IPS-20b (cell line): ENCODE results near the gene ELSPBP1.

ENCODE experiments used
- H3K27ac ChIP-seq: one replicate; pipeline ENCODE4 v1.5.1; 2013; ENCODE audit warnings: low read length
- H3K27me3 ChIP-seq: 2 replicates; pipeline ENCODE4 v1.6.1; 2013; ENCODE audit warnings: mild to moderate bottlenecking, low read length, inconsistent platforms; ENCODE audit not compliant: insufficient read depth
- H3K36me3 ChIP-seq: 2 replicates; pipeline ENCODE4 v1.6.1; 2013; ENCODE audit warnings: low read depth, mild to moderate bottlenecking, inconsistent platforms, low read length, moderate library complexity; ENCODE audit not compliant: insufficient read depth
- H3K4me1 ChIP-seq: 2 replicates; pipeline ENCODE4 v1.6.1; 2013; ENCODE audit warnings: mild to moderate bottlenecking, control low read depth, inconsistent platforms, low read length, moderate library complexity; ENCODE audit not compliant: insufficient read depth
- H3K4me3 ChIP-seq: 2 replicates; pipeline ENCODE4 v1.5.1; 2013; ENCODE audit warnings: mild to moderate bottlenecking, low read length, inconsistent platforms
- H3K9ac ChIP-seq: 2 replicates; pipeline ENCODE4 v1.6.1; 2013; ENCODE audit warnings: low read depth, mild to moderate bottlenecking, inconsistent platforms, low read length, moderate library complexity
- H3K9me3 ChIP-seq: 2 replicates; pipeline ENCODE4 v1.6.1; 2013; ENCODE audit warnings: mild to moderate bottlenecking, low read depth, low read length, inconsistent platforms; ENCODE audit not compliant: insufficient read depth

The ELSPBP1 gene

DNA sequence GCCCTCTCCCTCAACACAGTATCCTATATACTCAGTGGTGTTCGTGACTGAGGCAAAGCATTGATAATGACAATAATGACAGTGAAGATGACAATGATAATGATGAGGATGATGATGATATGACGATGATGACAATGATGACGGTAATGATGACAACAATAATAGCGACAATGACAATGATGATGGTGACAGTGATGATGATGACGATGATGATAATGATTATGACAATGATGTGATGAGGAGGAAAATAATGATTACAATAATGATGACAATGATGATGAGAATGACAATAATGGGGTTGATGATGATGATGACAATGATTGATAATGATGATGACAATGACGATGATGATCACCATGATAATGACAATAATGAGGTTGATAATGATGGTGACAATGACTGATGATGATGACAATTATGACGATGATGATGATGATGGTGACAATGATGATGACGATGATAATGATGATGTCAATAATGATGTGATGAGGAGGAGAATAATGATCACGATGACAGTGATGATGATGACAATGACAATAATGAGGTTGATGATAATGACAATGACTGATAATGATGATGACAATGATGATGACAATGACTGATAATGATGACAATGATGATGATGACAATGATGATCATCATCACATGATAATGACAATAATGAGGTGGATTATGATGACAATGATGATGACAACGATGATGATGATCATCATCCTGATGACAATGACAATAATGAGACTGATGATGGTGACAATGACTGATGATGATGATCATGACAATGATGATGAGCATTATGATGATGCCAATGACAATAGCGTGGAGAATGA is 16.7 kb downstream of the ELSPBP1 start:
- Histone ChIP-seq H3K4me3 (no peak overlapping the region), H3K9ac (no peak overlapping the region), H3K27ac (no peak overlapping the region)

DNA sequence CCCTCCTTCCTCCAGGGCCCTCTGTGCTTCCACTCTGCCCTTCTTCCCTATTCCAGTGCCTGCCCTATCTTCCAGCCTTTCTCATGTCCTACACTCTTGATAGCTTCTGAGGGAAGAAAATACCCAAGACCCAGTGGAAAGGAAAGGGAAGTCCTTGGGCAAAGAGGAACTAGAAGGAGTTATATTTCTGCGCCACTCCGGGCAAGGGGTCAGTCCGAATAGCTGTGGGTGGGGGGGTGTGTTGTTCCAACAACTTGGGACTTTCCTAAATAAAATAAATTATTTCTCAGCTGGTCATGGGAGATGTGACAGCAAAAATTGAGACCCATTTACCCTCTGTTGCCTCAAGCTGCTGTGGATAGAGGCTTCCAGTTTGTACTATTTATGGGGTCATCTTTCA is 26.3 kb downstream of the ELSPBP1 start:
- Histone ChIP-seq H3K27ac (no peak overlapping the region), H3K36me3 (no peaks in the 10 kb centered on the region), H3K4me1 (no peaks in the 10 kb centered on the region; the same call in 1 of the 2 replicates), H3K9ac (no peak overlapping the region), H3K9me3 (no peaks in the 10 kb centered on the region), H3K4me3 (no peak overlapping the region), H3K27me3 (no peaks in the 10 kb centered on the region)

More for the DNA sequence above, 16.7 kb downstream of the ELSPBP1 start:
- H3K9me3 ChIP-seq = 0 out of 2 replicates have a peak, but pooled peaks cover 2% of the 10 kb centered on the region
- 0 out of 2 replicates have a peak, but pooled peaks cover 2% of the 10 kb centered on the region for H3K4me1 ChIP-seq
- H3K27me3 ChIP-seq = no peaks in the 10 kb centered on the region
- no peaks in the 10 kb centered on the region for H3K36me3 ChIP-seq

DNA sequence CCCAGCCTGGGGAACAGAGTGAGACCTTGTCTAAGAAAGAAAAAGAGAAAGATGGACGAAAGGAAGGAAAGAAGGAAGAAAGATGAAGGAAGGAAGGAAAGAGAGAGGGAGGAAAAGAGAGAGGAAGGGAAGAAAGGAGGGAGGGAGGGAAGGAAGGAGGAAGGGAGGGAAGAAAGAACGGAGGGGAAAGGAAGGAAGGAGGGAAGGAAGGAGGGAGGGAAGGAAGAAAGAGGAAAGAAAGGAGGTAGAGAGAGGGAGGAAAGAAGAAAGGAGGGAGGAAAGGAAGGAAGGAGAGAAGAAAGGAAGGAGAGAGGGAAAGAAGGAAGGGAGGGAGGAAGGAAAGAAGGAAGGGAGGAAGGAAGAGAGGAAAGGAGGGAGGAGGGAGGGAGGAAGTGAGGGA is 28.6 kb downstream of the ELSPBP1 start:
- Histone ChIP-seq H3K27me3 (no peaks in the 10 kb centered on the region), H3K36me3 (no peaks in the 10 kb centered on the region), H3K4me3 (no peak overlapping the region), H3K4me1 (no peaks in the 10 kb centered on the region; the same call in 1 of the 2 replicates), H3K9ac (no peak overlapping the region), H3K27ac (no peak overlapping the region), H3K9me3 (no peaks in the 10 kb centered on the region)

DNA sequence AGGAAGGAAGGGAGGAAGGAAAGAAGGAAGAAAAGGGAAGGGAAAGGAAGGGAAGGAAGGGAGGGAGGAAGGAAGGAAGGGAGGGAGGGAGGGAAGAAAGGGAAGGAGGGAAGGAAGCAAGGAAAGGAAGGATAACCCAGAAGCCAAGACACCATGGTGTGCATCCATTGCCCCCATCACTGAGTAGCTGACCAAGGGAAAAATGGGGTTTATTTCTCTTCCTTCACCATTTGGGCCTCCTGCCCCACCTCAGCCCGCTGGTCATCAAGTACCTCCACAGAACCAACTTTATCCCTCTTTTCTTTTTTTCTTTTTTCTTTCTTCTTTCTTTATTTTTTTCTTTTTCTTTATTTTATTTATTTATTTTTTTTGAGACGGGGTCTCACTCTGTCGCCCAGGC is 29.1 kb downstream of the ELSPBP1 start:
- no peak overlapping the region for H3K9ac ChIP-seq
- no peak overlapping the region for H3K4me3 ChIP-seq
- no peak overlapping the region for H3K27ac ChIP-seq
- H3K4me1 ChIP-seq = no peaks in the 10 kb centered on the region; the same call in 1 of the 2 replicates
- no peaks in the 10 kb centered on the region for H3K27me3 ChIP-seq
- no peaks in the 10 kb centered on the region for H3K36me3 ChIP-seq
- H3K9me3 ChIP-seq = no peaks in the 10 kb centered on the region

DNA sequence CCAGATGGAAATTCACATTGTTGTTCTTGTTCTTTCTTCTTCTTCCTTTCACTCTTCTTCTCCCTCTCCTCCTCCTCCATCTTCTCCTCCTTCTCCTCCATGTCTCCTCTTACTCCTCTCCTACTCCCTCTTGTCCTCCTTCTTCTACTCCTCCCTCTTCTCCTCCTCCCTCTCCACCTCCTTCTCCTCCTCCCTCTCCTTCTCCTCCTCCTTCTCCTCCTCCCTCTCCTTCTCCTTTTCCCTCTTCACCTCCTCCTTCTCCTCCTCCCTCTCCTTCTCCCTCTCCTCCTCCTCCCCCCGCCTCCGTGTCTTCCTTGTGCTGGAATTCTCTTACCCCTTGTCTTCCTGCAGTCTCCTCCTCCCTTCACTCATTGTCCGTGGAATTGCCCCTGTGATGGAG is 31.0 kb downstream of the ELSPBP1 start:
- no peak overlapping the region for H3K9ac ChIP-seq
- H3K4me1 ChIP-seq = no peaks in the 10 kb centered on the region
- H3K27me3 ChIP-seq = no peaks in the 10 kb centered on the region
- H3K9me3 ChIP-seq = no peaks in the 10 kb centered on the region
- no peak overlapping the region for H3K4me3 ChIP-seq
- H3K27ac ChIP-seq = no peak overlapping the region
- no peaks in the 10 kb centered on the region for H3K36me3 ChIP-seq

DNA sequence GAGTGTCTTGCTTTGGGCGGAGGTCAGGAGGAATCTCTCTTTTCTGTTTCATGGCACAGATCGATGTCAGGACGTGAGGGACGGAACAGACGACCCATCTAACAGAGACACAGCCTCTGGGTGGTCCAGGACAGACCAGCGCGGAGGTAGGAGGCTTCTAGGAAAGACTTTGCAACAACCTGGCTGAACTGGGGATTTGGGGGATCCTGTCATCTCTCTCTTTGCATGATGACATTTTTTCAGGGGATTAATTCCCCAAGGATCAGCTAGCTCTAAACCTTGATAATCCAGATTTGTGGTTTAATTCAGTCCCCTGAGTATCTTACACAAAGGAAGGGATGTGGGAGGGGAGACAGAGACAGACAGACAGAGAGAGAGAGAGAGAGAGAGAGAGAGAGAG is 35.0 kb downstream of the ELSPBP1 start:
- Histone ChIP-seq H3K9me3 (no peaks in the 10 kb centered on the region), H3K36me3 (no peaks in the 10 kb centered on the region), H3K27me3 (no peaks in the 10 kb centered on the region), H3K4me3 (no peak overlapping the region), H3K27ac (no peak overlapping the region), H3K4me1 (no peaks in the 10 kb centered on the region), H3K9ac (no peak overlapping the region)

DNA sequence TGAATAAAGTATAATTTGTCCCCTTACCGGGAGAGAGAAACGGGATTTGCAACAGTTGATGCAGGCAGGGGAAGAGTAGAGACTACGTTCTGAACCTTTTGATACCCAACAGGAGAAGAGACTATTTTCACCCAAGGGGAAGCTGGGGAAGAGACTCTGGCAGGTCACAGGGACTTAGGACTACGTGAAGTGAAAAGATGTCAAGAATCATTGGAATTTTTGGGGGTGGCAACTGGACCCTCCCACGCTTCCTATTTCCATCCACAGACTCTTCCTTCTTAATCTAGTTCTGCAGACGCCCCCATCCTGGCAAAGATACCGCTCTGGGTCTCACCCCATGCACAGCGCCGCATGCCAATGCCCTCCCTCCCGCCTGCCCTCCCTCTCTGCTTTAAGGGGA is 35.6 kb downstream of the ELSPBP1 start:
- H3K4me3 ChIP-seq = no peak overlapping the region
- no peaks in the 10 kb centered on the region for H3K9me3 ChIP-seq
- H3K27me3 ChIP-seq = no peaks in the 10 kb centered on the region
- no peak overlapping the region for H3K27ac ChIP-seq
- H3K4me1 ChIP-seq = no peaks in the 10 kb centered on the region
- no peak overlapping the region for H3K9ac ChIP-seq
- no peaks in the 10 kb centered on the region for H3K36me3 ChIP-seq

DNA sequence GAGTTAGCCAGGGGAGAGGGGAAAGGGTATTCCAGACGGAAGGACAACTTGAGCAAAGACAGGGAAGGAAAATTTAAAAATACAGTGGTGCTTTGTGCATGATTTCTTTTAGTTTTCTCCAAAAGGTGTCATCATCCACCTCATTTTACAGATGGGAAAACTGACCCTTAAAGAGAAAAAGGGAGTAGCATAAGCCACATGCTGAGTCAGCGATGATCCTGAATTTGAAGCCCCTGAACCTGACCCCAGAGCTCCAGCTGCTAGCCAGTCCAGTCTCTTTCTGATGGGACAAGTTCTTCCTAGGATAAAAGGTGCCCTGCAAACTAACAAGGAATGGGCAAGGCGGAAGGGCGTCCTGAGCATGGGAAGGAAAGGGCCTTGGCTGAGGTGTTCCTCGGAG is 39.2 kb downstream of the ELSPBP1 start:
- Histone ChIP-seq H3K27ac (no peak overlapping the region), H3K4me1 (no peaks in the 10 kb centered on the region), H3K4me3 (no peak overlapping the region), H3K9ac (no peak overlapping the region), H3K36me3 (no peaks in the 10 kb centered on the region), H3K9me3 (peaks cover 5% of the 10 kb centered on the region; the same call in 1 of the 2 replicates), H3K27me3 (no peaks in the 10 kb centered on the region)

DNA sequence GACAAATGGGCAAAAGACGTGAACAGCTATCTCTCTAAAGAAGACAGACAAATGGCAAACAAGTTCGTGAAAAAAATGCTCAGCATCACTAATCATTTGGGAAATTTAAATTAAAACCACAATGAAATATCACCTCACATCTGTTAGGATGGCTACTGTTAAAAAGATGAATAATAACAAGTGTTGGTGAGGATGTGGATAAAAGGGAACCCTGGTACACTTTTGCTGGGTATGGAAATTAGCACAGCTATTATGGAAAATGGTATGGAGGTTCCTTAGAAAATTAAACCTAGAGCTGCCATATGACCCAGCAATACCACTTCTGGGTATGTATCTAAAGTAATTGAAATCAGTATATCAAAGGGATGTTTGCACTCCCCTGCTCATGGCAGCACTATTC is 42.3 kb downstream of the ELSPBP1 start:
- no peak overlapping the region for H3K9ac ChIP-seq
- no peaks in the 10 kb centered on the region; the same call in 1 of the 2 replicates for H3K27me3 ChIP-seq
- H3K9me3 ChIP-seq = peaks cover 5% of the 10 kb centered on the region; the same call in 1 of the 2 replicates
- H3K27ac ChIP-seq = no peak overlapping the region
- H3K36me3 ChIP-seq = no peaks in the 10 kb centered on the region
- H3K4me1 ChIP-seq = no peaks in the 10 kb centered on the region
- H3K4me3 ChIP-seq = no peak overlapping the region

DNA sequence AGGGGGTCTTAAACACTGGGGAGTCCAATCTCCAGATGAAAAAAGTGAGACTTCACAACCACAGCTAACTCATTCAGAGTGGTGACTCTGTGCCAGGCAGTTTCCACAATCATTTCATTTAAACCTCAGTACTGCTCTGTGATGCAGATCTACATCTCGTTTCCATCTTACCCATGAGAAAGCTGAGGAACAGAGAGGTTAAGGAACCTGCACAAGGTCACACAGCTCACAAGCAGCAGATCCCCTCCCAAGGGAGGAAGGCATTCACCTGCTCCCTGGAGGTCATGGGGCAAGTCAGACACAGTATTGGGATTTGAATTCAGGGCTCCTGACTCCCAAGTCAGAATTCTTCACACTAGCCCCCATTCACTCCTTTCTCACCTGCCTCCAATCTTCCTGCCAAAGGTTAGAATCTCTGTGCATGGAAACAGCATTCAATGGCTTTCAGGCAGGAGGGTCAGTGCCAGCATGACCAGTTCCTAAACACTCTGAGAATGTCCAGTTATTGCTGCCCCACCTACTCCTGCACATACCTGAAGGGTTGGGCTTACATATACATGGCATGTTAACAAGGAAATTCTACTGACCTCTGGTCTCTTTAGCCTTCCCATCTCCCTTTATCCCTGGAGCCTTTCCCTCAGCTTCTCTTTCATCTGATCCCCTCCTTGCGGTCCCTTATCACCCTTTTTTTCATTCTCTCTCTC is 47.6 kb downstream of the ELSPBP1 start:
- Histone ChIP-seq H3K4me3 (no peak overlapping the region), H3K36me3 (no peaks in the 10 kb centered on the region), H3K27ac (no peak overlapping the region), H3K9me3 (peaks cover under 1% of the 10 kb centered on the region), H3K9ac (no peak overlapping the region), H3K27me3 (no peaks in the 10 kb centered on the region; the same call in 1 of the 2 replicates), H3K4me1 (no peaks in the 10 kb centered on the region)

DNA sequence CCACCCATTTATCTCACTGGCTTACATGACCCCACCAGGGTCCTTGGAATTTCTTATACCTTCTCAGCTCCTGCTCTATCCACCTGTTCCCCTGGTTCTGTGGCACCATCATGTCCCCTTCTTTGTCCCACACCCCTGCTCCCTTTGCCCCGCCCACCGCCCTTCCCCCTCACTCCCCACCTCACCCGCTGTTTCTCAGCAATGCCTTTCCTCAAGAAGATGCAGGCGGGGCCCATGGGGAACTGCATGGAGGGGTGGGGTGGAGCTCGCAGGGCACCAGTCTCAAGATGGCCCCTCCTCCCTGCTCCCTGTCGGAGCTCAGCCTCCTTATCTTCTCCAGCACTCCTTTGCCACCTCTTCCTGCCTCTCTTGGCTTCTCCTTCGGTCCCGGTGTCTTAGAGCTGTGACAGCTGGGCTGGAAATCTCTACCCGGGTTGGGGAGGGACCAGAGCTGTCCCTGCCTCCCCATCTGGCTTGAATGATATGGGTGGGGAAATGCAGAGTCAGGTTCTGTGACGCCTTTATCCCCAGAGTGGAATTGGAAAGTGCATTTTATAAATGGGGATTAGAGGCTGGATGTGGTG is 49.3 kb downstream of the ELSPBP1 start, which contains the start of gene CABP5:
TSS of gene CABP5 (minus strand) at position 405 of the 584 bp plus-strand sequence. CDS start at position 248, 157 bp downstream.
- no peak within 1 kb of the TSS for H3K4me3 ChIP-seq
- H3K9ac ChIP-seq = no peak within 1 kb of the TSS
- H3K4me1 ChIP-seq = no peaks in the 10 kb centered on the region
- H3K36me3 ChIP-seq = no peaks in the 10 kb centered on the region
- no peaks in the 10 kb centered on the region; the same call in none of the 2 replicates for H3K9me3 ChIP-seq
- H3K27me3 ChIP-seq = no peaks in the 10 kb centered on the region; the same call in 1 of the 2 replicates
- H3K27ac ChIP-seq = no peak within 1 kb of the TSS
